Neuronal stem cell (in vitro differentiated cells): ENCODE results near the gene BPI.
"Not testable (repeated sequence)": the region's sequence is repeated elsewhere in the genome, so short reads cannot be mapped to it uniquely, and the experiment has no call there.

Experiments used
- DNase-seq: peaks from one replicate; pipeline ENCODE4 v3.0.0-alpha.2; 2013; ENCODE audit warnings: low spot score
- H2AFZ ChIP-seq: one replicate; pipeline ENCODE4 v1.6.1; 2013; ENCODE audit warnings: mild to moderate bottlenecking, low read length, inconsistent platforms
- H2AK5ac ChIP-seq: 2 replicates; pipeline ENCODE4 v1.6.1; 2013; ENCODE audit warnings: low read depth, mild to moderate bottlenecking, inconsistent platforms, low read length, moderate library complexity, mixed read lengths
- H2BK120ac ChIP-seq: 2 replicates; pipeline ENCODE4 v1.6.1; 2013; ENCODE audit warnings: low read depth, mild to moderate bottlenecking, inconsistent platforms, low read length, moderate library complexity, mixed read lengths
- H2BK12ac ChIP-seq: one replicate; pipeline ENCODE4 v1.6.1; 2013; ENCODE audit warnings: low read length, inconsistent platforms
- H2BK15ac ChIP-seq: 2 replicates; pipeline ENCODE4 v1.6.1; 2013; ENCODE audit warnings: mild to moderate bottlenecking, low read length, inconsistent platforms, mixed read lengths
- H2BK5ac ChIP-seq: one replicate; pipeline ENCODE4 v1.6.1; 2013; ENCODE audit warnings: inconsistent platforms, mild to moderate bottlenecking, low read length, moderate library complexity
- H3K14ac ChIP-seq: one replicate; pipeline ENCODE4 v1.6.1; 2013; ENCODE audit warnings: low read length, inconsistent platforms
- H3K18ac ChIP-seq: 2 replicates; pipeline ENCODE4 v1.6.1; 2013; ENCODE audit warnings: low read length, inconsistent platforms
- H3K23ac ChIP-seq: 2 replicates; pipeline ENCODE4 v1.6.1; 2013; ENCODE audit warnings: low read depth, mild to moderate bottlenecking, mixed read lengths, low read length, inconsistent platforms; ENCODE audit not compliant: poor library complexity
- H3K27ac ChIP-seq: replicated peaks from 3 replicates; pipeline ENCODE4 v1.5.1; 2013; ENCODE audit warnings: low read length, inconsistent platforms
- H3K27me3 ChIP-seq, 3 experiments: 2 replicates each; pipeline ENCODE4 v1.6.1; 2013; ENCODE audit warnings: low read length in 3 of 3, mild to moderate bottlenecking in 2 of 3, inconsistent platforms in 1 of 3, low read depth in 1 of 3, mixed read lengths in 1 of 3, moderate library complexity in 1 of 3; ENCODE audit not compliant: control insufficient read depth in 3 of 3, insufficient read depth in 3 of 3
- H3K36me3 ChIP-seq, 2 donors: replicated peaks in 1 of 2; 2 replicates each; pipeline ENCODE4 v1.6.1; 2013; ENCODE audit warnings: low read length in 2 of 2; ENCODE audit not compliant: control insufficient read depth in 2 of 2, insufficient read depth in 2 of 2
- H3K4ac ChIP-seq: 2 replicates; pipeline ENCODE4 v1.6.1; 2013; ENCODE audit warnings: inconsistent platforms, mild to moderate bottlenecking, low read length, moderate library complexity
- H3K4me1 ChIP-seq, 2 donors: 1 replicate in 1 of 2; 2 replicates in 1 of 2; pipeline ENCODE4 v1.6.1; 2013; ENCODE audit warnings: low read length in 2 of 2, low read depth in 1 of 2; ENCODE audit not compliant: control insufficient read depth in 2 of 2, insufficient read depth in 1 of 2
- H3K4me2 ChIP-seq: one replicate; pipeline ENCODE4 v1.6.1; 2013; ENCODE audit warnings: mild to moderate bottlenecking, low read length, inconsistent platforms; ENCODE audit not compliant: insufficient read depth, poor library complexity, severe bottlenecking
- H3K4me3 ChIP-seq, 2 donors: 2 replicates each; pipeline ENCODE4 v1.5.1; 2013; ENCODE audit warnings: low read length in 2 of 2, mild to moderate bottlenecking in 2 of 2, inconsistent platforms in 1 of 2, moderate library complexity in 1 of 2
- H3K79me1 ChIP-seq: one replicate; pipeline ENCODE4 v1.6.1; 2013; ENCODE audit warnings: low read depth, mild to moderate bottlenecking, inconsistent platforms, low read length, moderate library complexity
- H3K9ac ChIP-seq: one replicate; pipeline ENCODE4 v1.6.1; 2013; ENCODE audit warnings: mild to moderate bottlenecking, low read depth, low read length, inconsistent platforms; ENCODE audit not compliant: poor library complexity
- H3K9me3 ChIP-seq, 2 donors: replicated peaks in 1 of 2; 2 replicates each; pipeline versions ENCODE3 to v1.6.1; 2013; ENCODE audit warnings: low read length in 2 of 2, mild to moderate bottlenecking in 2 of 2, inconsistent platforms in 1 of 2, low read depth in 1 of 2, mixed read lengths in 1 of 2, moderate library complexity in 1 of 2; ENCODE audit not compliant: control insufficient read depth in 2 of 2, insufficient read depth in 1 of 2
- H4K8ac ChIP-seq: one replicate; pipeline ENCODE4 v1.6.1; 2013; ENCODE audit warnings: low read depth, mild to moderate bottlenecking, inconsistent platforms, low read length, moderate library complexity
- H4K91ac ChIP-seq: one replicate; pipeline ENCODE4 v1.6.1; 2013; ENCODE audit warnings: low read length, low read depth, mild to moderate bottlenecking, inconsistent platforms; ENCODE audit not compliant: poor library complexity
- WGBS, 2 donors: extraction: QIAGEN DNeasy Blood & Tissue Kit; methylation state at CpG; one replicate each; pipeline ENCODE4 v1.1.7; 2013; ENCODE audit warnings: missing lambda C conversion rate in 2 of 2, mixed read lengths in 1 of 2; ENCODE audit not compliant: insufficient read length in 2 of 2, insufficient replicate concordance in 1 of 2; ENCODE audit errors: extremely low coverage in 2 of 2; 5-methylcytosine and 5-hydroxymethylcytosine counted together

BPI gene

GRCh38 chr20:38281176-38281915 lies 22.6 kb upstream of the BPI start:
- not testable (repeated sequence) for H2BK5ac ChIP-seq, H3K9ac ChIP-seq, H2BK120ac ChIP-seq, H3K36me3 ChIP-seq, H2AK5ac ChIP-seq, H3K27me3 ChIP-seq, H3K4me2 ChIP-seq, H2BK12ac ChIP-seq, H2AFZ ChIP-seq, H2BK15ac ChIP-seq, DNase-seq, H3K23ac ChIP-seq, H4K8ac ChIP-seq, H3K9me3 ChIP-seq, H3K14ac ChIP-seq, H4K91ac ChIP-seq, H3K4ac ChIP-seq, H3K79me1 ChIP-seq, H3K4me3 ChIP-seq, H3K27ac ChIP-seq, H3K18ac ChIP-seq, H3K4me1 ChIP-seq
- WGBS, 2 donors = no CpG with 5 or more reads among the region's 6 CpGs

GRCh38 chr20:38283236-38283635 lies 20.7 kb upstream of the BPI start:
- Histone ChIP-seq H2BK120ac (no peak overlapping the region), H3K4me1 (peaks cover 0 to 12% of the 10 kb centered on the region in 2 donors), H4K91ac (no peak overlapping the region), H2AK5ac (no peak overlapping the region), H3K27ac (no peak overlapping the region), H3K4me3 (no peak overlapping the region), H2BK15ac (peak overlapping the region; percentile 54), H3K27me3 (no peaks in the 10 kb centered on the region), H3K14ac (peak overlapping the region; percentile 11), H3K18ac (peak overlapping the region; percentile 96), H2BK5ac (no peak overlapping the region), H4K8ac (no peak overlapping the region), H3K9ac (no peak overlapping the region), H3K36me3 (no peaks in the 10 kb centered on the region), H3K79me1 (no peaks in the 10 kb centered on the region), H2AFZ (no peak overlapping the region), H3K23ac (peak overlapping the region; percentile 74), H2BK12ac (no peak overlapping the region), H3K4ac (no peak overlapping the region), H3K9me3 (peaks cover 0 to 5% of the 10 kb centered on the region in 2 donors), H3K4me2 (no peak overlapping the region)
- no CpG with 5 or more reads among the region's 2 CpGs for WGBS, 2 donors
- no peak for DNase-seq

- no CpG with 5 or more reads among the region's 7 CpGs for WGBS, 2 donors
These were observed 19.8 kb upstream of the BPI start for GRCh38 chr20:38284066-38284650.

GRCh38 chr20:38284893-38285444 lies 19.0 kb upstream of the BPI start:
- no peak overlapping the region for H2AK5ac ChIP-seq
- no peak overlapping the region for H3K14ac ChIP-seq
- DNase-seq = no peak
- H3K9me3 ChIP-seq = peaks cover 0 to 5% of the 10 kb centered on the region in 2 donors
- peaks cover 0 to 10% of the 10 kb centered on the region in 2 donors for H3K4me1 ChIP-seq
- H2BK12ac ChIP-seq = no peak overlapping the region
- no peak overlapping the region for H3K27ac ChIP-seq
- H3K36me3 ChIP-seq = no peaks in the 10 kb centered on the region
- peaks cover 0 to 2% (median 0%) of the 10 kb centered on the region in 3 experiments for H3K27me3 ChIP-seq
- peak overlapping the region; percentile 22 for H2BK120ac ChIP-seq
- no peak overlapping the region for H4K91ac ChIP-seq
- peak overlapping the region; percentile 2 for H3K9ac ChIP-seq
- no peak overlapping the region for H3K23ac ChIP-seq
- WGBS, 2 donors = no CpG with 5 or more reads among the region's 5 CpGs
- no peak overlapping the region for H2BK15ac ChIP-seq
- no peak overlapping the region for H3K18ac ChIP-seq
- H2AFZ ChIP-seq = no peak overlapping the region
- no peaks in the 10 kb centered on the region for H3K79me1 ChIP-seq
- no peak overlapping the region for H2BK5ac ChIP-seq
- H3K4me3 ChIP-seq = no peak overlapping the region
- H3K4ac ChIP-seq = no peak overlapping the region
- no peak overlapping the region for H3K4me2 ChIP-seq
- H4K8ac ChIP-seq = no peak overlapping the region

More at GRCh38 chr20:38284066-38284650, 19.8 kb upstream of the BPI start:
- H3K23ac ChIP-seq, DNase-seq, H3K14ac ChIP-seq, H4K8ac ChIP-seq, H3K4ac ChIP-seq, H2BK15ac ChIP-seq, H3K27me3 ChIP-seq, H3K27ac ChIP-seq, H2AK5ac ChIP-seq, H3K4me3 ChIP-seq, H3K18ac ChIP-seq, H2BK5ac ChIP-seq, H2BK12ac ChIP-seq, H3K9me3 ChIP-seq, H2AFZ ChIP-seq, H2BK120ac ChIP-seq, H4K91ac ChIP-seq, H3K36me3 ChIP-seq, H3K79me1 ChIP-seq, H3K4me2 ChIP-seq: not testable (repeated sequence)
- Histone ChIP-seq H3K9ac (peak overlapping the region; percentile 30), H3K4me1 (peaks cover 0 to 10% of the 10 kb centered on the region in 2 donors)
